Measurements from ENCODE around the gene RMND1.

DNA sequence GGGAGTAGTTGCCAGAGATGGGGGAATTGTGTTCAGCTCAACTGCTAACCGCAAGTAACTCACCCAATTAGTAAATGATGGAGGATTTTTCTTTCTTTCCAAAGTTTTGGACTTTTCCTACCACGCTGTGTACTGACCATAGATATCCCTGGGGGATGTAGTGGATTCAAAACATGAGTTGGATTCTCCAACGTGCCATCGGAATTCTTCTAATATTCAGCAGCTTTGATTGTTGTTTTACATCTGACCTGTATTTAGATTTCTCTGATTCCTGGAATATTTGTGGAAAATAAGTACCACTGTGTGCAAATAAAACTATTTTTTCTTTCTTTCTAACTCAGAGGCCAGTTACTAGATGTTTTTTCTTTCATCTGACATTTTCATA lies 43.0 kb upstream of the RMND1 start:
- TF ChIP-seq POLR2A (IDR thresholded peaks at IDR 0.05) = no peak
- TF ChIP-seq, protein P1, sequence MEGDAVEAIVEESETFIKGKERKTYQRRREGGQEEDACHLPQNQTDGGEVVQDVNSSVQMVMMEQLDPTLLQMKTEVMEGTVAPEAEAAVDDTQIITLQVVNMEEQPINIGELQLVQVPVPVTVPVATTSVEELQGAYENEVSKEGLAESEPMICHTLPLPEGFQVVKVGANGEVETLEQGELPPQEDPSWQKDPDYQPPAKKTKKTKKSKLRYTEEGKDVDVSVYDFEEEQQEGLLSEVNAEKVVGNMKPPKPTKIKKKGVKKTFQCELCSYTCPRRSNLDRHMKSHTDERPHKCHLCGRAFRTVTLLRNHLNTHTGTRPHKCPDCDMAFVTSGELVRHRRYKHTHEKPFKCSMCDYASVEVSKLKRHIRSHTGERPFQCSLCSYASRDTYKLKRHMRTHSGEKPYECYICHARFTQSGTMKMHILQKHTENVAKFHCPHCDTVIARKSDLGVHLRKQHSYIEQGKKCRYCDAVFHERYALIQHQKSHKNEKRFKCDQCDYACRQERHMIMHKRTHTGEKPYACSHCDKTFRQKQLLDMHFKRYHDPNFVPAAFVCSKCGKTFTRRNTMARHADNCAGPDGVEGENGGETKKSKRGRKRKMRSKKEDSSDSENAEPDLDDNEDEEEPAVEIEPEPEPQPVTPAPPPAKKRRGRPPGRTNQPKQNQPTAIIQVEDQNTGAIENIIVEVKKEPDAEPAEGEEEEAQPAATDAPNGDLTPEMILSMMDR (IDR thresholded peaks at IDR 0.05 in 8 of 11, conservative IDR thresholded peaks at IDR 0.05 in 3 of 11) = no peak
